HG03469 (cell line): ENCODE measurements around the gene RNF41.

ENCODE experiments used
- ATAC-seq: cut with Tn5 transposase; IDR thresholded peaks from one replicate; pipeline ENCODE4 v1.9.1; 2021; ENCODE audit warnings: mild to moderate bottlenecking, moderate library complexity, moderate number of reproducible peaks; ENCODE audit not compliant: unreplicated experiment

RNF41 gene

GRCh38 chr12:56154246-56154771 is 67.4 kb downstream of the RNF41 start:
- no peak for ATAC-seq

- ATAC-seq, result no peak
Measured at GRCh38 chr12:56153678-56154065, 68.0 kb downstream of the RNF41 start.

GRCh38 chr12:56152756-56153677 is 68.7 kb downstream of the RNF41 start:
- no peak for ATAC-seq
